H1 (cell line): ENCODE measurements around the gene GAREM2. TPM values are rescaled to one million over a fixed set of nuclear protein-coding genes. Genes with fewer than 3 reads are reported as not detected.
A peak's percentile ranks its signal among the peaks of the same experiment; 100 is the strongest.

ENCODE experiments used
- CTCF ChIA-PET: fragments of 300-600 bp; sonication (Branson Sonifier 250); formaldehyde crosslinking; loops from one replicate; lab custom pipeline; 2021; ENCODE audit not compliant: partially characterized antibody; lab: Charles Lee
- POLR2A ChIA-PET: fragments of 300-600 bp; sonication (Branson Sonifier 250); formaldehyde crosslinking; loops from one replicate; lab custom pipeline; 2021; ENCODE audit warnings: inconsistent platforms; ENCODE audit not compliant: partially characterized antibody; lab: Charles Lee
- DNase-seq, 2 experiments: peaks; one replicate each; pipeline versions ENCODE4 v3.0.0 to v3.0.0-alpha.2; 2010 to 2022; ENCODE audit warnings: low spot score in 2 of 2, low read depth in 1 of 2, mixed read lengths in 1 of 2
- FAIRE-seq: peaks from 2 replicates; lab custom pipeline; 2011; peaks lifted over from hg19 to GRCh38; lab: Jason Lieb, UNC
- H2AFZ ChIP-seq: 2 replicates; pipeline ENCODE4 v1.8.1; 2012; ENCODE audit warnings: low read length, inconsistent platforms
- H2AK5ac ChIP-seq: 2 replicates; pipeline ENCODE4 v1.6.1; 2013; ENCODE audit warnings: low read depth, low read length
- H2BK120ac ChIP-seq: replicated peaks from 2 replicates; pipeline ENCODE3; 2013; ENCODE audit warnings: low read depth, low read length, inconsistent platforms
- H2BK12ac ChIP-seq: 2 replicates; pipeline ENCODE4 v1.6.1; 2013; ENCODE audit warnings: low read depth, low read length
- H2BK15ac ChIP-seq: 2 replicates; pipeline ENCODE4 v1.6.1; 2013; ENCODE audit warnings: low read length
- H2BK20ac ChIP-seq: 2 replicates; pipeline ENCODE4 v1.6.1; 2013; ENCODE audit warnings: low read length
- H2BK5ac ChIP-seq: 2 replicates; pipeline ENCODE4 v1.6.1; 2013; ENCODE audit warnings: low read depth, low read length
- H3K14ac ChIP-seq: 2 replicates; pipeline ENCODE4 v1.6.1; 2013; ENCODE audit warnings: inconsistent platforms; ENCODE audit not compliant: insufficient read length
- H3K18ac ChIP-seq: 2 replicates; pipeline ENCODE4 v1.6.1; 2013; ENCODE audit warnings: low read length; ENCODE audit errors: extremely low read depth
- H3K23ac ChIP-seq: 2 replicates; pipeline ENCODE4 v1.6.1; 2013; ENCODE audit warnings: inconsistent platforms; ENCODE audit not compliant: insufficient read length
- H3K23me2 ChIP-seq: 2 replicates; pipeline ENCODE4 v1.6.1; 2013; ENCODE audit warnings: low read depth, low read length
- H3K27ac ChIP-seq: 2 replicates; pipeline ENCODE4 v1.6.1; 2011; ENCODE audit warnings: low read depth, low read length, inconsistent platforms
- H3K27me3 ChIP-seq, 4 experiments: replicated peaks in 1 of 4; 1 replicate in 1 of 4; 2 replicates in 3 of 4; pipeline versions ENCODE4 v1.6.1 to v1.8.1; 2011 to 2013; ENCODE audit warnings: low read length in 3 of 4, mild to moderate bottlenecking in 3 of 4, inconsistent platforms in 2 of 4, mixed read lengths in 2 of 4, moderate library complexity in 1 of 4; ENCODE audit not compliant: control insufficient read depth in 3 of 4, insufficient read depth in 3 of 4; ENCODE audit errors: extremely low read depth in 1 of 4
- H3K36me3 ChIP-seq, 4 experiments: 2 replicates each; pipeline versions ENCODE4 v1.6.1 to v1.8.1; 2011 to 2013; ENCODE audit warnings: mild to moderate bottlenecking in 4 of 4, low read length in 3 of 4, moderate library complexity in 2 of 4, control low read depth in 1 of 4, inconsistent platforms in 1 of 4; ENCODE audit not compliant: insufficient read depth in 4 of 4, control insufficient read depth in 2 of 4
- H3K4ac ChIP-seq: replicated peaks from 2 replicates; pipeline ENCODE3; 2013; ENCODE audit warnings: low read length, low read depth, mixed read lengths, inconsistent platforms; ENCODE audit not compliant: insufficient read length
- H3K4me1 ChIP-seq, 4 experiments: replicated peaks in 1 of 4; 1 replicate in 1 of 4; 2 replicates in 3 of 4; pipeline versions ENCODE4 v1.6.1 to v1.8.1; 2011 to 2013; ENCODE audit warnings: low read length in 3 of 4, inconsistent platforms in 2 of 4, mixed read lengths in 1 of 4; ENCODE audit not compliant: insufficient read depth in 4 of 4, control insufficient read depth in 3 of 4
- H3K4me2 ChIP-seq, 2 experiments: 2 replicates each; pipeline versions ENCODE4 v1.6.1 to v1.8.1; 2011 to 2013; ENCODE audit warnings: low read depth in 2 of 2, low read length in 2 of 2, control low read depth in 1 of 2, inconsistent platforms in 1 of 2, mild to moderate bottlenecking in 1 of 2; ENCODE audit not compliant: insufficient read depth in 1 of 2
- H3K4me3 ChIP-seq, 4 experiments: fragments of 200-600, 300-600 bp in 1 of 4; sonication (generic), shearing (Covaris generic), sonication (Bioruptor Twin) in 1 of 4; 2 replicates each; pipeline versions ENCODE4 v1.5.1 to v1.8.1; 2011 to 2016; ENCODE audit warnings: low read length in 4 of 4, low read depth in 3 of 4, control low read depth in 2 of 4, inconsistent platforms in 2 of 4, mild to moderate bottlenecking in 2 of 4, mixed read lengths in 1 of 4, moderate library complexity in 1 of 4; ENCODE audit not compliant: insufficient read depth in 2 of 4; ENCODE audit errors: extremely low read depth in 1 of 4
- H3K56ac ChIP-seq: replicated peaks from 2 replicates; pipeline ENCODE3; 2013; ENCODE audit warnings: low read depth, mild to moderate bottlenecking, mixed read lengths, low read length, inconsistent platforms; ENCODE audit not compliant: insufficient read length
- H3K79me1 ChIP-seq: 2 replicates; pipeline ENCODE4 v1.6.1; 2013; ENCODE audit warnings: low read depth, low read length, control low read depth
- H3K79me2 ChIP-seq, 2 experiments: 2 replicates each; pipeline versions ENCODE4 v1.6.1 to v1.8.1; 2012 to 2013; ENCODE audit warnings: low read length in 2 of 2, mild to moderate bottlenecking in 2 of 2, inconsistent platforms in 1 of 2; ENCODE audit not compliant: insufficient read depth in 2 of 2, control insufficient read depth in 1 of 2
- H3K9ac ChIP-seq, 4 experiments: replicated peaks in 1 of 4; 1 replicate in 1 of 4; 2 replicates in 3 of 4; pipeline versions ENCODE4 v1.6.1 to v1.8.1; 2011 to 2013; ENCODE audit warnings: low read depth in 3 of 4, low read length in 3 of 4, control low read depth in 2 of 4, mild to moderate bottlenecking in 2 of 4, moderate library complexity in 2 of 4, inconsistent platforms in 1 of 4; ENCODE audit errors: extremely low read depth in 1 of 4
- H3K9me3 ChIP-seq, 2 experiments: 2 replicates each; pipeline versions ENCODE4 v1.6.1 to v1.8.1; 2012 to 2013; ENCODE audit warnings: mild to moderate bottlenecking in 2 of 2, moderate library complexity in 2 of 2, control low read depth in 1 of 2, inconsistent platforms in 1 of 2, low read depth in 1 of 2, low read length in 1 of 2, mixed read lengths in 1 of 2; ENCODE audit not compliant: insufficient read depth in 2 of 2
- H4K20me1 ChIP-seq, 2 experiments: replicated peaks in 1 of 2; 2 replicates each; pipeline versions ENCODE3 to v1.8.1; 2011 to 2013; ENCODE audit warnings: inconsistent platforms in 2 of 2, low read length in 2 of 2, mild to moderate bottlenecking in 1 of 2; ENCODE audit not compliant: insufficient read depth in 2 of 2, control insufficient read depth in 1 of 2
- H4K5ac ChIP-seq: 2 replicates; pipeline ENCODE4 v1.6.1; 2013; ENCODE audit warnings: low read length, low read depth, mixed read lengths, inconsistent platforms; ENCODE audit not compliant: insufficient read length
- H4K8ac ChIP-seq: 2 replicates; pipeline ENCODE4 v1.8.0; 2013; ENCODE audit warnings: mild to moderate bottlenecking, moderate library complexity, low read length, inconsistent platforms; ENCODE audit not compliant: insufficient read depth; ENCODE audit errors: extremely low read depth
- H4K91ac ChIP-seq: replicated peaks from 2 replicates; pipeline ENCODE3; 2013; ENCODE audit warnings: low read length, mixed read lengths, inconsistent platforms; ENCODE audit not compliant: insufficient read length
- BCL11A ChIP-seq, 2 experiments: IDR thresholded peaks; one replicate each; pipeline ENCODE4 v1.6.1; 2011; ENCODE audit warnings: low read depth in 2 of 2, low read length in 2 of 2, mild to moderate bottlenecking in 2 of 2
- CHD1 ChIP-seq: IDR thresholded peaks from 2 replicates; pipeline ENCODE4 v1.6.1; 2012; ENCODE audit warnings: low read depth, low read length, improper control_type of control experiment
- HDAC6 ChIP-seq: IDR thresholded peaks from one replicate; pipeline ENCODE4 v1.7.1; 2012; ENCODE audit warnings: low read depth, mild to moderate bottlenecking, inconsistent platforms, low read length, moderate library complexity
- KDM4A ChIP-seq: IDR thresholded peaks from one replicate; pipeline ENCODE4 v1.7.1; 2012; ENCODE audit warnings: low read depth, mild to moderate bottlenecking, moderate library complexity, low read length, inconsistent platforms; ENCODE audit not compliant: severe bottlenecking
- NRF1 ChIP-seq: IDR thresholded peaks from 2 replicates; pipeline ENCODE4 v1.6.1; 2011; ENCODE audit warnings: mild to moderate bottlenecking, low read depth, low read length, improper control_type of control experiment
- PHF8 ChIP-seq: fragments of 200-600 bp; sonication (generic); conservative IDR thresholded peaks from 2 replicates; pipeline ENCODE4 v1.7.1; 2012; ENCODE audit warnings: low read depth, mild to moderate bottlenecking, inconsistent platforms, low read length, moderate library complexity
- POLR2A ChIP-seq, 2 experiments: IDR thresholded peaks; 1 replicate in 1 of 2; 2 replicates in 1 of 2; pipeline ENCODE4 v1.6.1; 2011; ENCODE audit warnings: low read depth in 2 of 2, low read length in 2 of 2, mild to moderate bottlenecking in 2 of 2; ENCODE audit errors: control extremely low read depth in 1 of 2
- SP1 ChIP-seq: IDR thresholded peaks from 2 replicates; pipeline ENCODE4 v1.6.1; 2011; ENCODE audit warnings: low read depth, low read length
- SRF ChIP-seq: IDR thresholded peaks from 2 replicates; pipeline ENCODE4 v1.6.1; 2011; ENCODE audit warnings: mild to moderate bottlenecking, low read depth, low read length, moderate library complexity
- WGBS, 2 experiments: shearing (Covaris generic) in 1 of 2; methylation state at CpG; one replicate each; pipeline versions ENCODE4 v1.1.6 to v1.1.7; 2013 to 2015; ENCODE audit warnings: low lambda C conversion rate in 2 of 2, mixed read lengths in 2 of 2, inconsistent platforms in 1 of 2, low coverage in 1 of 2, missing lambda C conversion rate in 1 of 2; ENCODE audit not compliant: insufficient replicate concordance in 2 of 2, insufficient coverage in 1 of 2, insufficient read length in 1 of 2; ENCODE audit errors: extremely low coverage in 1 of 2, missing lambda C conversion rate in 1 of 2; 5-methylcytosine and 5-hydroxymethylcytosine counted together
- polyA plus RNA-seq, 7 experiments: library from polyadenylated mRNA; depleted of rRNA in 3 of 7; stranded (reverse) in 5 of 7; unstranded in 2 of 7; fragments of >200 nt in 5 of 7; fragments of 200-250 nt in 2 of 7; gene quantifications; 1 replicate in 5 of 7; 2 replicates in 1 of 7; 4 replicates in 1 of 7; pipeline versions ENCODE4 v1.2.1 to v1.2.3, GENCODE V29; 2011 to 2013; ENCODE audit warnings: missing spikeins in 2 of 7, mixed read lengths in 2 of 7
- total RNA-seq: library from RNA; stranded (reverse); fragmentation: NEBNext Ultra II Directional; extraction: Animal tissue kit (Norgen Biotek cat#: 25700); gene quantifications from 2 replicates; pipeline ENCODE4 v1.2.1, GENCODE V29; 2021

Gene GAREM2
- total and polyA plus RNA-seq, 2 of the 8 experiments (the other 6 are each of a cell fraction or from before 2014, with no cell fraction given), result 19.9 TPM

- H2AFZ ChIP-seq, result no peak overlapping the region
- H3K9ac ChIP-seq, result no peak overlapping the region
- no peak overlapping the region for H4K91ac ChIP-seq
- no peak overlapping the region for H3K23ac ChIP-seq
- TF ChIP-seq BCL11A (IDR thresholded peaks at IDR 0.05; ENCODE audit: low read depth in 2 of 2, low read length in 2 of 2) (no peak), POLR2A (IDR thresholded peaks at IDR 0.05; ENCODE audit: control extremely low read depth in 1 of 2, low read depth in 2 of 2, low read length in 2 of 2) (no peak), NRF1 (no peak), PHF8 (no peak), KDM4A (no peak), HDAC6 (no peak), CHD1 (no peak), SP1 (no peak), SRF (no peak)
- H2AK5ac ChIP-seq, result no peak overlapping the region
- H3K56ac ChIP-seq, result no peak overlapping the region
- H3K79me1 ChIP-seq, result peaks cover 9% of the 10 kb centered on the region
- no peaks in the 10 kb centered on the region; a peak in 2 of 7 replicates for H3K27me3 ChIP-seq
- H3K23me2 ChIP-seq, result peaks cover 19% of the 10 kb centered on the region
- H3K4me1 ChIP-seq, result peaks cover 4 to 29% (median 17%) of the 10 kb centered on the region in 4 experiments
- ChIA-PET CTCF (interaction anchor here (0.7 to 0.8 kb wide), 3 partner anchors 13 to 94 kb away, joined by 3 to 4 read pairs (median 3); no protein-coding TSS in a partner anchor), POLR2A (interaction anchor here (0.6 to 1.3 kb wide), 3 partner anchors 11 to 878 kb away, joined by 3 to 6 read pairs (median 5); no protein-coding TSS in a partner anchor)
- H3K27ac ChIP-seq, result no peak overlapping the region
- WGBS, 2 experiments, result 68% methylated on average over 3 of the region's 3 CpGs; no CpG with 5 or more reads in 1 of the 2 experiments
- H3K18ac ChIP-seq, result no peak overlapping the region
- H2BK20ac ChIP-seq, result no peak overlapping the region
- no peaks in the 10 kb centered on the region for H3K9me3 ChIP-seq
- no peak overlapping the region for H3K4ac ChIP-seq
- peak overlapping the region; percentile 76 to 95; a peak in 3 of 4 replicates for H3K4me2 ChIP-seq
- DNase-seq, result no peak
- H4K8ac ChIP-seq, result no peak overlapping the region; the same call in 1 of the 2 replicates
- H2BK12ac ChIP-seq, result no peak overlapping the region
- peaks cover 0 to 11% of the 10 kb centered on the region in 2 experiments; a peak in 1 of 4 replicates for H3K79me2 ChIP-seq
- H3K36me3 ChIP-seq, result peaks cover 0 to 13% (median 2%) of the 10 kb centered on the region in 4 experiments; a peak in 4 of 8 replicates
- H2BK15ac ChIP-seq, result no peak overlapping the region
- peak overlapping the region in 3 of 4 experiments; percentile 32 to 65 (median 45); a peak in 5 of 8 replicates for H3K4me3 ChIP-seq
- no peak overlapping the region for H2BK5ac ChIP-seq
- no peak overlapping the region for H4K5ac ChIP-seq
- H3K14ac ChIP-seq, result no peak overlapping the region
- peaks cover 2 to 19% of the 10 kb centered on the region in 2 experiments for H4K20me1 ChIP-seq
- H2BK120ac ChIP-seq, result no peak overlapping the region
- FAIRE-seq, result no peak
Measured at GRCh38 chr2:26178246-26178645, 5.4 kb downstream of the GAREM2 start.
